H7 (cell line): ENCODE data around the gene TPRN. TPM values are rescaled to one million over a fixed set of nuclear protein-coding genes. Genes with fewer than 3 reads are reported as not detected.
"Not testable (repeated sequence)": the region's sequence is repeated elsewhere in the genome, so short reads cannot be mapped to it uniquely, and the experiment has no call there.

Source experiments
- DNase-seq: peaks from one replicate; pipeline ENCODE4 v3.0.0; 2012
- H3K27me3 ChIP-seq: 2 replicates; pipeline ENCODE4 v1.6.0; 2011; ENCODE audit warnings: mild to moderate bottlenecking, low read length; ENCODE audit not compliant: control insufficient read depth, insufficient read depth
- H3K36me3 ChIP-seq: replicated peaks from 2 replicates; pipeline ENCODE4 v1.5.1; 2011; ENCODE audit warnings: low read length; ENCODE audit not compliant: control insufficient read depth, insufficient read depth
- H3K4me3 ChIP-seq: 2 replicates; pipeline ENCODE4 v1.5.1; 2011; ENCODE audit warnings: low read depth, mild to moderate bottlenecking, control low read depth, low read length, moderate library complexity; ENCODE audit not compliant: insufficient read depth
- total RNA-seq: library from RNA; depleted of rRNA; stranded (reverse); fragments of >200 nt; shearing (Covaris generic); gene quantifications from 2 replicates; pipeline ENCODE4 v1.2.3, GENCODE V29; 2014

Gene TPRN
- total RNA-seq, 1 experiment from 2014 or later = 23.3 TPM

- H3K36me3 ChIP-seq = peaks cover 15% of the 10 kb centered on the region
- DNase-seq = no peak
- no peaks in the 10 kb centered on the region for H3K27me3 ChIP-seq
- peak overlapping the region; percentile 89 for H3K4me3 ChIP-seq
Observed at GRCh38 chr9:137240318-137240840, 39.8 kb upstream of the TPRN start.

- H3K36me3 ChIP-seq = peaks cover 15% of the 10 kb centered on the region
- peak overlapping the region; percentile 89 for H3K4me3 ChIP-seq
- not testable (repeated sequence) for H3K27me3 ChIP-seq, DNase-seq
Observed at GRCh38 chr9:137239541-137240200, 39.1 kb upstream of the TPRN start.

GRCh38 chr9:137237759-137238726, 37.5 kb upstream of the TPRN start:
- no peak for DNase-seq
- Histone ChIP-seq H3K4me3 (no peak overlapping the region), H3K36me3 (peaks cover 10% of the 10 kb centered on the region), H3K27me3 (no peaks in the 10 kb centered on the region)

- no peak overlapping the region; the same call in 1 of the 2 replicates for H3K4me3 ChIP-seq
- H3K27me3 ChIP-seq = no peaks in the 10 kb centered on the region
- H3K36me3 ChIP-seq = peaks cover 1% of the 10 kb centered on the region
- DNase-seq = no peak
Observed at GRCh38 chr9:137236936-137237421, 36.4 kb upstream of the TPRN start.

- peak; percentile 100 for DNase-seq
- Histone ChIP-seq H3K27me3 (no peaks in the 10 kb centered on the region), H3K4me3 (no peak overlapping the region; the same call in 1 of the 2 replicates), H3K36me3 (no peaks in the 10 kb centered on the region)
Observed at GRCh38 chr9:137236238-137236935, 35.8 kb upstream of the TPRN start.

GRCh38 chr9:137235424-137236237, 35.1 kb upstream of the TPRN start:
- Histone ChIP-seq H3K4me3 (no peak overlapping the region), H3K27me3 (no peaks in the 10 kb centered on the region), H3K36me3 (no peaks in the 10 kb centered on the region)
- DNase-seq = peak; percentile 89

- DNase-seq = no peak
- Histone ChIP-seq H3K4me3 (no peak overlapping the region), H3K36me3 (no peaks in the 10 kb centered on the region), H3K27me3 (no peaks in the 10 kb centered on the region)
Observed at GRCh38 chr9:137234758-137235423, 34.4 kb upstream of the TPRN start.

GRCh38 chr9:137234055-137234697, 33.6 kb upstream of the TPRN start:
- no peak for DNase-seq
- no peaks in the 10 kb centered on the region for H3K27me3 ChIP-seq
- no peaks in the 10 kb centered on the region for H3K36me3 ChIP-seq
- H3K4me3 ChIP-seq = no peak overlapping the region

- DNase-seq = no peak
- Histone ChIP-seq H3K36me3 (no peaks in the 10 kb centered on the region), H3K4me3 (no peak overlapping the region), H3K27me3 (no peaks in the 10 kb centered on the region)
Observed at GRCh38 chr9:137233143-137233980, 32.8 kb upstream of the TPRN start.

- no peaks in the 10 kb centered on the region for H3K27me3 ChIP-seq
- DNase-seq = no peak
- H3K36me3 ChIP-seq = no peaks in the 10 kb centered on the region
- H3K4me3 ChIP-seq = no peak overlapping the region
Observed at GRCh38 chr9:137232510-137232909, 32.0 kb upstream of the TPRN start.

GRCh38 chr9:137232101-137232500, 31.6 kb upstream of the TPRN start:
- DNase-seq = no peak
- Histone ChIP-seq H3K4me3 (no peak overlapping the region), H3K27me3 (no peaks in the 10 kb centered on the region), H3K36me3 (no peaks in the 10 kb centered on the region)

GRCh38 chr9:137231372-137232039, 31.0 kb upstream of the TPRN start:
- Histone ChIP-seq H3K27me3 (no peaks in the 10 kb centered on the region), H3K4me3 (no peak overlapping the region)
- DNase-seq = no peak

More at GRCh38 chr9:137231372-137232039, 31.0 kb upstream of the TPRN start:
- H3K36me3 ChIP-seq = no peaks in the 10 kb centered on the region
